ENCODE data around the gene POPDC3. TPM values are rescaled to one million over a fixed set of nuclear protein-coding genes. Genes with fewer than 3 reads are reported as not detected.

POPDC3 gene
- total and polyA plus RNA-seq, 10 of the 15 experiments (the other 5 are each of a cell fraction or from before 2014, with no cell fraction given) = 1.6 TPM; not detected in 9

DNA sequence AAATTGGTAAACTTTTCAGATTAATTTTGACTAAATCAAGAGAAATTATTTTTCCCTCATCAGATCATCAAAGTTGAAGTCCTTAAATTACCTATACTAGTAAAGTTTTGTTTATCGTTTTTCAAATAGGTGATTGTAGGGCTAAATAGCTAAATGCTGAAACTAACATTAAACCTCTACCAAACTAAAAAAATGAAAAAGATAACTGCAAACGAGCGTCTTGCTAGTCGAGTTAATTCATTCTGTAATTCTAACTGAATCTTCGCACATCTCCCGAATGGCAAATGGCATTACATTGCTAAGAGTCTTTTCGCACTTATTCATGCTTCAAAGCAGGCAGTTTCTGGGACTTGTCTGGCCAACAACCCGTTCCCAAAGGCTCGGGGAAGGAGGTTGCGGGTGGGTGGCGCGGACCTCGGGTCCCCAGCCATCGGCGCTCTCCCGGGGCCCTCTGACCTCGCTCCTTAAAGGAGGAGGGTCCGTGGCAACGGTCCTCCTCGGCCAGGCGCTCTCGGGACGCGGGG lies 43.8 kb downstream of the POPDC3 start:
- H3K4me2 ChIP-seq (ENCODE audit: control insufficient read depth, insufficient read depth) = peak overlapping the region; percentile 88
- ChIA-PET RAD21 (ENCODE audit: unreplicated experiment) (no interaction called here), SMC1A (ENCODE audit: uncharacterized antibody, unreplicated experiment) (no interaction called here), CTCF (no interaction called here), POLR2A (no interaction called here)
- H3K79me2 ChIP-seq (ENCODE audit: control insufficient read depth, insufficient read depth, low read length) = no peaks in the 10 kb centered on the region
- peaks cover 2 to 18% of the 10 kb centered on the region in 2 experiments; a peak in 3 of 4 replicates for H3K27me3 ChIP-seq (replicated peaks in 1 of 2; ENCODE audit: control insufficient read depth in 2 of 2, insufficient read depth in 2 of 2, low read length in 1 of 2)
- intact Hi-C loops (cut with micrococcal nuclease; ENCODE audit: unreplicated experiment) (no loop called here), in situ Hi-C loops (cut with MboI) (no loop called here)
- H3K27ac ChIP-seq (ENCODE audit: control insufficient read depth, insufficient read depth) = no peak overlapping the region
- H3K9me3 ChIP-seq (replicated peaks; ENCODE audit: control insufficient read depth, insufficient read depth, low read length) = no peaks in the 10 kb centered on the region
- 50% methylated on average over 24 of the region's 24 CpGs for WGBS (ENCODE audit: insufficient coverage, insufficient replicate concordance, low lambda C conversion rate, missing lambda C conversion rate)
- H3K36me3 ChIP-seq (ENCODE audit: control insufficient read depth in 2 of 2, insufficient read depth in 2 of 2, low read length in 1 of 2) = no peaks in the 10 kb centered on the region
- FAIRE-seq (no peak), DNase-seq (ENCODE audit: low read depth, low spot score) (no peak), ATAC-seq (no peak)
- H4K20me1 ChIP-seq (ENCODE audit: control insufficient read depth, insufficient read depth) = no peaks in the 10 kb centered on the region
- H3K4me1 ChIP-seq (ENCODE audit: control insufficient read depth, insufficient read depth, low read length) = no peaks in the 10 kb centered on the region
- H2AFZ ChIP-seq (ENCODE audit: control insufficient read depth, low read depth, low read length) = peak overlapping the region; percentile 77; the same call in 1 of the 2 replicates
- peak overlapping the region; percentile 67; the same call in 1 of the 2 replicates for H3K4me3 ChIP-seq
- H3K9ac ChIP-seq (ENCODE audit: control insufficient read depth, insufficient read depth, low read length) = no peak overlapping the region
- BruUV-seq (replicated peaks) = no TSS peak
- TF ChIP-seq, protein P1, sequence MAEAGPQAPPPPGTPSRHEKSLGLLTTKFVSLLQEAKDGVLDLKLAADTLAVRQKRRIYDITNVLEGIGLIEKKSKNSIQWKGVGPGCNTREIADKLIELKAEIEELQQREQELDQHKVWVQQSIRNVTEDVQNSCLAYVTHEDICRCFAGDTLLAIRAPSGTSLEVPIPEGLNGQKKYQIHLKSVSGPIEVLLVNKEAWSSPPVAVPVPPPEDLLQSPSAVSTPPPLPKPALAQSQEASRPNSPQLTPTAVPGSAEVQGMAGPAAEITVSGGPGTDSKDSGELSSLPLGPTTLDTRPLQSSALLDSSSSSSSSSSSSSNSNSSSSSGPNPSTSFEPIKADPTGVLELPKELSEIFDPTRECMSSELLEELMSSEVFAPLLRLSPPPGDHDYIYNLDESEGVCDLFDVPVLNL (IDR thresholded peaks at IDR 0.05; ENCODE audit: low read depth, low read length) = no peak
- TF ChIP-seq, protein P2, sequence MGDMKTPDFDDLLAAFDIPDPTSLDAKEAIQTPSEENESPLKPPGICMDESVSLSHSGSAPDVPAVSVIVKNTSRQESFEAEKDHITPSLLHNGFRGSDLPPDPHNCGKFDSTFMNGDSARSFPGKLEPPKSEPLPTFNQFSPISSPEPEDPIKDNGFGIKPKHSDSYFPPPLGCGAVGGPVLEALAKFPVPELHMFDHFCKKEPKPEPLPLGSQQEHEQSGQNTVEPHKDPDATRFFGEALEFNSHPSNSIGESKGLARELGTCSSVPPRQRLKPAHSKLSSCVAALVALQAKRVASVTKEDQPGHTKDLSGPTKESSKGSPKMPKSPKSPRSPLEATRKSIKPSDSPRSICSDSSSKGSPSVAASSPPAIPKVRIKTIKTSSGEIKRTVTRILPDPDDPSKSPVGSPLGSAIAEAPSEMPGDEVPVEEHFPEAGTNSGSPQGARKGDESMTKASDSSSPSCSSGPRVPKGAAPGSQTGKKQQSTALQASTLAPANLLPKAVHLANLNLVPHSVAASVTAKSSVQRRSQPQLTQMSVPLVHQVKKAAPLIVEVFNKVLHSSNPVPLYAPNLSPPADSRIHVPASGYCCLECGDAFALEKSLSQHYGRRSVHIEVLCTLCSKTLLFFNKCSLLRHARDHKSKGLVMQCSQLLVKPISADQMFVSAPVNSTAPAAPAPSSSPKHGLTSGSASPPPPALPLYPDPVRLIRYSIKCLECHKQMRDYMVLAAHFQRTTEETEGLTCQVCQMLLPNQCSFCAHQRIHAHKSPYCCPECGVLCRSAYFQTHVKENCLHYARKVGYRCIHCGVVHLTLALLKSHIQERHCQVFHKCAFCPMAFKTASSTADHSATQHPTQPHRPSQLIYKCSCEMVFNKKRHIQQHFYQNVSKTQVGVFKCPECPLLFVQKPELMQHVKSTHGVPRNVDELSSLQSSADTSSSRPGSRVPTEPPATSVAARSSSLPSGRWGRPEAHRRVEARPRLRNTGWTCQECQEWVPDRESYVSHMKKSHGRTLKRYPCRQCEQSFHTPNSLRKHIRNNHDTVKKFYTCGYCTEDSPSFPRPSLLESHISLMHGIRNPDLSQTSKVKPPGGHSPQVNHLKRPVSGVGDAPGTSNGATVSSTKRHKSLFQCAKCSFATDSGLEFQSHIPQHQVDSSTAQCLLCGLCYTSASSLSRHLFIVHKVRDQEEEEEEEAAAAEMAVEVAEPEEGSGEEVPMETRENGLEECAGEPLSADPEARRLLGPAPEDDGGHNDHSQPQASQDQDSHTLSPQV (IDR thresholded peaks at IDR 0.05) = no peak
- TF ChIP-seq CREB1 (IDR thresholded peaks at IDR 0.05; ENCODE audit: low read depth) (no peak), SUZ12 (IDR thresholded peaks at IDR 0.05; ENCODE audit: unreplicated experiment) (no peak), SMC3 (IDR thresholded peaks at IDR 0.05; ENCODE audit: borderline replicate concordance, low read length) (no peak), CTCF (IDR thresholded peaks at IDR 0.05 in 2 of 3, conservative IDR thresholded peaks at IDR 0.05 in 1 of 3; ENCODE audit: control insufficient read depth in 2 of 3, extremely low read depth in 1 of 3, insufficient read depth in 1 of 3, low read depth in 3 of 3, low read length in 3 of 3) (no peak), JUND (IDR thresholded peaks at IDR 0.05; ENCODE audit: low read depth, low read length) (no peak), SP1 (IDR thresholded peaks at IDR 0.05; ENCODE audit: low read depth, low read length) (no peak), NKRF (conservative IDR thresholded peaks at IDR 0.05) (no peak), ZNF384 (IDR thresholded peaks at IDR 0.05; ENCODE audit: borderline replicate concordance, low read depth, low read length) (no peak), E2F8 (IDR thresholded peaks at IDR 0.05; ENCODE audit: low read depth, partially characterized antibody) (no peak)

All from GM12878 (cell line).